ENCODE results near the gene SNCB.

The SNCB gene

GRCh38 chr5:176644878-176645670 is 14.7 kb upstream of the SNCB start:
- DNase-seq (ENCODE audit: low read depth, low spot score) = no peak
- TF ChIP-seq CTCF (IDR thresholded peaks at IDR 0.05; ENCODE audit: low read depth, low read length) = no peak
- in situ Hi-C loops (cut with HindIII; ENCODE audit: low sequenced_read_pairs) = no loop called here
- no peak overlapping the region for H3K4me3 ChIP-seq (ENCODE audit: low read depth, low read length)

GRCh38 chr5:176644294-176644693 is 14.0 kb upstream of the SNCB start:
- no peak overlapping the region for H3K4me3 ChIP-seq (ENCODE audit: low read depth, low read length)
- in situ Hi-C loops (cut with HindIII; ENCODE audit: low sequenced_read_pairs) = no loop called here
- DNase-seq (ENCODE audit: low read depth, low spot score) = no peak
- no peak for TF ChIP-seq CTCF (IDR thresholded peaks at IDR 0.05; ENCODE audit: low read depth, low read length)

- no peak for DNase-seq (ENCODE audit: low read depth, low spot score)
- TF ChIP-seq CTCF (IDR thresholded peaks at IDR 0.05; ENCODE audit: low read depth, low read length) = no peak
- no peak overlapping the region for H3K4me3 ChIP-seq (ENCODE audit: low read depth, low read length)
- in situ Hi-C loops (cut with HindIII; ENCODE audit: low sequenced_read_pairs) = no loop called here
Measured at GRCh38 chr5:176643491-176644219, 13.3 kb upstream of the SNCB start.

GRCh38 chr5:176642675-176643490 is 12.5 kb upstream of the SNCB start:
- TF ChIP-seq CTCF (IDR thresholded peaks at IDR 0.05; ENCODE audit: low read depth, low read length) = no peak
- in situ Hi-C loops (cut with HindIII; ENCODE audit: low sequenced_read_pairs) = no loop called here
- DNase-seq (ENCODE audit: low read depth, low spot score) = no peak
- H3K4me3 ChIP-seq (ENCODE audit: low read depth, low read length) = no peak overlapping the region

- no peak overlapping the region for H3K4me3 ChIP-seq (ENCODE audit: low read depth, low read length)
- in situ Hi-C loops (cut with HindIII; ENCODE audit: low sequenced_read_pairs) = no loop called here
- DNase-seq (ENCODE audit: low read depth, low spot score) = no peak
- no peak for TF ChIP-seq CTCF (IDR thresholded peaks at IDR 0.05; ENCODE audit: low read depth, low read length)
Measured at GRCh38 chr5:176640616-176641015, 10.3 kb upstream of the SNCB start.

- DNase-seq (ENCODE audit: low read depth, low spot score) = no peak
- no peak overlapping the region for H3K4me3 ChIP-seq (ENCODE audit: low read depth, low read length)
- in situ Hi-C loops (cut with HindIII; ENCODE audit: low sequenced_read_pairs) = no loop called here
- no peak for TF ChIP-seq CTCF (IDR thresholded peaks at IDR 0.05; ENCODE audit: low read depth, low read length)
Measured at GRCh38 chr5:176639981-176640380, 9.6 kb upstream of the SNCB start.
